Liver (tissue), 3 donors: ENCODE measurements around the gene HOXC10.

ENCODE experiments used
- ATF3 ChIP-seq: IDR thresholded peaks from 2 replicates; pipeline ENCODE4 v1.6.1; 2016; ENCODE audit warnings: antibody characterized with exemption
- CTCF ChIP-seq: fragments of 150-350 bp; IDR thresholded peaks from 2 replicates; pipeline ENCODE4 v1.5.1; 2017; ENCODE audit warnings: improper control_type of control experiment, low read depth, low read length; ENCODE audit not compliant: missing input control
- FOXA2 ChIP-seq: IDR thresholded peaks from 2 replicates; pipeline ENCODE4 v1.6.1; 2016; ENCODE audit warnings: antibody characterized with exemption
- HNF4G ChIP-seq: IDR thresholded peaks from 2 replicates; pipeline ENCODE4 v1.6.1; 2016; ENCODE audit warnings: antibody characterized with exemption
- JUND ChIP-seq, 2 donors: IDR thresholded peaks; 2 replicates each; pipeline ENCODE4 v1.6.1; 2016; ENCODE audit warnings: antibody characterized with exemption in 2 of 2
- NR2F2 ChIP-seq: IDR thresholded peaks from 2 replicates; pipeline ENCODE4 v1.6.1; 2016; ENCODE audit warnings: antibody characterized with exemption
- RAD21 ChIP-seq, 2 donors: IDR thresholded peaks; 2 replicates each; pipeline ENCODE4 v1.6.1; 2016; ENCODE audit warnings: antibody characterized with exemption in 2 of 2, mild to moderate bottlenecking in 2 of 2
- TAF1 ChIP-seq: conservative IDR thresholded peaks from 2 replicates; pipeline ENCODE4 v1.6.1; 2016; ENCODE audit warnings: antibody characterized with exemption, mild to moderate bottlenecking
- YY1 ChIP-seq: IDR thresholded peaks from 2 replicates; pipeline ENCODE4 v1.6.1; 2016; ENCODE audit warnings: antibody characterized with exemption, mild to moderate bottlenecking
- ZBTB33 ChIP-seq: IDR thresholded peaks from 2 replicates; pipeline ENCODE4 v1.6.1; 2016; ENCODE audit warnings: antibody characterized with exemption
- donor health status: healthy.
- donor health status: healthy.

DNA sequence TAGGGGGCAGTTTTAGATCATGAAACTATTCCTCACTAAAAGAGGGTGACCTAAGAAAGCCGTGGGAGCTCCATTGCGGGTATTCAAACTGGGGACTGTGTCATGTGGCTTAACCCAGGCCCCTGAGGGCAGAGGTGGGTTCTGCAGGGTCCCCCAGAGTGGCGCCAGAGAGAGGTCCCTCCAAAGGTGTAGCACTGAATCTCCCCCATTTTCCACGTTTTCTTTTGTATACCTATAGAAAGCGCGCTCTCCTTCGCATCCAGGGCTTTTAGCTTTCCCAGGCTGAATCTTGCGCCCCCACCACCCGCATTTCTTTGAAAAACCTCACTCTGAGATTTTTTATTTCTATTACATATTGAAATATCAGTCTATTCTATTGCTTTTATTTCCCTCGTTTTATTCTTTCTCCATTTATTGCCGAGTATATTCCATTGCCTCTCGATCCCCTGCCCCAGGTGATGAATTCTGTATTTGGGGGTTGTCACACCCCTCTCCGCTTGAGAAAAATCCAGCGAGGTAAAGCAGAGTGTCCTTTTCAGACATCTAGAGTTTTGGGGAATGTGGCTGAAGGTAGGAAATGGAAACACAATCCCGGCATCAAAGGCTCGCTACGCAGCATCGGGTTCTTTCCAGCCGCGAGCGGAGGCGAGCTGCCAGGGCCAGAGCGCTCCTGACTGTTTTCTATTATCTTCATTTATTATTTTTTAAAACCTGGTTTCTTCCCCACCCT lies 47.2 kb upstream of the HOXC10 start:
- TF ChIP-seq CTCF = no peak
- no peak for TF ChIP-seq ZBTB33
- TF ChIP-seq ATF3 = no peak
- TF ChIP-seq HNF4G = no peak
- TF ChIP-seq FOXA2 = no peak
- TF ChIP-seq TAF1 = no peak
- no peak for TF ChIP-seq NR2F2
- TF ChIP-seq RAD21 (IDR thresholded peaks at IDR 0.05) = no peak
- TF ChIP-seq JUND (IDR thresholded peaks at IDR 0.05) = no peak
- TF ChIP-seq YY1 = no peak
